HG03469 (cell line): ENCODE measurements around the gene SLC16A3.
"Not testable (repeated sequence)": the region's sequence is repeated elsewhere in the genome, so short reads cannot be mapped to it uniquely, and the experiment has no call there.

ENCODE experiments used
- ATAC-seq: cut with Tn5 transposase; IDR thresholded peaks from one replicate; pipeline ENCODE4 v1.9.1; 2021; ENCODE audit warnings: mild to moderate bottlenecking, moderate library complexity, moderate number of reproducible peaks; ENCODE audit not compliant: unreplicated experiment

Gene SLC16A3

GRCh38 chr17:82228842-82229697 lies at the start of gene SLC16A3:
Gene SLC16A3, plus strand, starts transcription at chr17:82229042. Its CDS starts 6,967 bp downstream, at chr17:82236009.
- no peak for ATAC-seq

GRCh38 chr17:82179412-82179811 lies 49.4 kb upstream of the SLC16A3 start:
- no peak for ATAC-seq

GRCh38 chr17:82179946-82180475 lies 48.8 kb upstream of the SLC16A3 start:
- no peak for ATAC-seq

- ATAC-seq: no peak
Observed at GRCh38 chr17:82180776-82181528, 47.9 kb upstream of the SLC16A3 start.

- ATAC-seq: no peak
Observed at GRCh38 chr17:82184761-82185160, 44.1 kb upstream of the SLC16A3 start.

DNA sequence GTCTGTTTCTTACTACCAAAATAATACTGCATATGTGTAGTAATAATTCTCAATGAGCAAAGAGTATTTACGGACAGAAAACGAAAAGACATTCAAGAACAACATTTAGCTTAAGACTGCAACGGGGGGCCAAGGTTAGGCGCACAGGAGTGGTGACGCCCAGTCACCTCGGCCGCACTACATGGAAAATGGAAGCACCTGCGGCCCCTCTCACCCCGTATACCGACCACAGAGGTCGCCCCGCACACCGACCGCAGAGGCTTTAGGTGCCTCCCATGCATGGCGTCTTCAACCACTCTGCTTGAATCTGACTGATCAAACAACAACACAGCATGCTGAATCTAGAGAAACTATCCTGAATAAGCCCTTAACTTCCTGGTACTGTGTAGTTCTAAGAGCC lies 42.6 kb upstream of the SLC16A3 start:
- no peak for ATAC-seq

- ATAC-seq: no peak
Observed at GRCh38 chr17:82187500-82187899, 41.3 kb upstream of the SLC16A3 start.

- ATAC-seq: no peak
Observed at GRCh38 chr17:82188001-82188961, 40.6 kb upstream of the SLC16A3 start.

DNA sequence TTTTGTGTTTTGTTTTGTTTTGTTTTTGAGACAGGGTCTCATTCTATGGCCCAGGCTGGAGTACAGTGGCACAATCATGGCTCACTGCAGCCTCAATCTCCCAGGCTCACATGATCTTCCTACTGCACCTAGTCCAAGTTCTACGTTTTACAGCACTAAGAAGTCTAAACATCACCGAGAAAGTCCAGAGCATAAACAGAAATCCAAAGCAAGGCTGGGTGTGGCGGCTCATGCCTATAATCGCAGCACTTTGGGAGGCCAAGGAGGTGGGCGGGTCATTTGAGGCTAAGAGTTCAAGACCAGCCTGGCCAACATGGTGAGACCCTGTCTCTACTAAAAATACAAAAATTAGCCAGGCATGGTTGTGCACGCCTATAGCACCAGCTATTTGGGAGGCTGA lies 35.8 kb upstream of the SLC16A3 start:
- ATAC-seq: not testable (repeated sequence)

- ATAC-seq: no peak
Observed at GRCh38 chr17:82193520-82194220, 35.2 kb upstream of the SLC16A3 start.

DNA sequence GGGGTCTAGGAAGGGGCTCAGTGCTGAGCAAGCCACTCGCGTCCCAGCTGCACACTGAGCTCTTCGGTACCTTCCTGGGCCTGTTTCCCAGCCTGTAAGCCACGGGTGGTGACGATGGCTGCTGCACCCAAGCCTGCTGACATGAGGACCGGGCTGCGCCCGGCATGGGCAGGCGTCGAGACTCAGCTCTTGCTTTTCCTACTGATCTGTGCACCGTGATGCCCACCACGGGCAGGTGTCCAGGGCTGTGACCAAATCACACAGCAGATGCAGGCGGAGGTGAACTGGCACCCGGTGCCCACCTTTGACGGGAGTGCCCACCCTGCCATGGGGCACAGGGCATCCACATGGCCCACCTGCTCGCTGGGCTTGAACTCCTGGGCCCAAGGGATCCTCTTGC lies 34.1 kb upstream of the SLC16A3 start:
- ATAC-seq: no peak

GRCh38 chr17:82195675-82196672 lies 32.9 kb upstream of the SLC16A3 start:
- no peak for ATAC-seq

- ATAC-seq: no peak
Observed at GRCh38 chr17:82198092-82198491, 30.8 kb upstream of the SLC16A3 start.

DNA sequence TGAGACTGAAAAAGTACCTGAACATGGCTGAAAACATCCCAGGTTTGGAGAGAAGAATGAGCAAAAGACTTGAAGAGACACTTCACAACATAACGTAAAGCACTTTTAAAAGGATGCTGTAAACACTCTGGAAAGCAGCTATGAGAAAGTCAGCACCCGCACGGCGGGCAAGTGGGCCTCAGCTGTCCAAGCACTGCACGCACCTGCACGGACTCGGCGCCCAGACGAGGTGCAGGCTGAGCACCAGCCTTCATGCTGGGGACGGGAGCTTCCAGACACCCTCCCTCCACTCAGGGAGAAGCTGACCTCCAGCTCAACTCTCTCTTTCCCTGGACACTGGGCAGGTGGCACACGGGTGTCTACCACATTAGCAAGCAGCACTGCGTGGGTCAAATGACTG lies 29.3 kb upstream of the SLC16A3 start:
- no peak for ATAC-seq

- no peak for ATAC-seq
Observed at GRCh38 chr17:82200135-82200534, 28.7 kb upstream of the SLC16A3 start.

GRCh38 chr17:82200743-82201497 lies 27.9 kb upstream of the SLC16A3 start:
- ATAC-seq: no peak

DNA sequence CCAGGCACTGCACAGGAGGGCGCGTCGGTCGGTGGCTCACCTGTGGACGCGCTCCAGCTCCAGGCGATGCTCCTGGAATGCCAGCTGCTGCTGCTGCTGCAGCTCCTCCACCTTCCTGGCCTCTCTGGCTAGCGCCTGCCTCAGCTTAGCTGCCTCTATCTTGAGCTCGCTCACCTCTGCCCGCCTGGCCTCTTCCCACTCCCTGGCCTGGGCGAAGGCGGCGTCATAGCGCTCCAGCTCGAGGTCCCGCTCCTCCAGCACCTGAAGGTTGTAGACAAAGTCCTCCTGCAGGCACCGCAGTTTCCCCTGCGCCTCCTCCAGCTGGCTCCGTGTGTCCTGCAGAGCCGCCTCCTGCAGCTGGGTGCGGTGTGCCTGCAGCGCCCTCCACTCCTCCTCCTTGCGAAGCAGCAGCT lies 27.3 kb upstream of the SLC16A3 start:
- no peak for ATAC-seq

GRCh38 chr17:82202981-82203380 lies 25.9 kb upstream of the SLC16A3 start:
- ATAC-seq: no peak
